GM21390 (cell line): Measurements from ENCODE around the gene COL18A1.
A peak's percentile ranks its signal among the peaks of the same experiment; 100 is the strongest.
"Not testable (repeated sequence)": the region's sequence is repeated elsewhere in the genome, so short reads cannot be mapped to it uniquely, and the experiment has no call there.

Experiments used
- ATAC-seq: cut with Tn5 transposase; IDR thresholded peaks from one replicate; pipeline ENCODE4 v1.9.1; 2021; ENCODE audit not compliant: unreplicated experiment

Gene COL18A1

GRCh38 chr21:45552696-45553391 lies 147.9 kb downstream of the COL18A1 start:
- no peak for ATAC-seq

GRCh38 chr21:45554477-45555175 lies 149.7 kb downstream of the COL18A1 start:
- peak; percentile 42 for ATAC-seq

- ATAC-seq: no peak
These were observed 150.2 kb downstream of the COL18A1 start for GRCh38 chr21:45555251-45555556.

- peak; percentile 58 for ATAC-seq
These were observed 150.8 kb downstream of the COL18A1 start for GRCh38 chr21:45555557-45556301.

- no peak for ATAC-seq
These were observed 151.3 kb downstream of the COL18A1 start for GRCh38 chr21:45556302-45556644.

GRCh38 chr21:45556645-45557615 lies 152.0 kb downstream of the COL18A1 start:
- no peak for ATAC-seq

- ATAC-seq: no peak
These were observed 152.7 kb downstream of the COL18A1 start for GRCh38 chr21:45557616-45558043.

GRCh38 chr21:45558044-45558721 lies 153.2 kb downstream of the COL18A1 start:
- no peak for ATAC-seq

GRCh38 chr21:45559216-45560105 lies 154.5 kb downstream of the COL18A1 start:
- no peak for ATAC-seq

GRCh38 chr21:45560106-45561021 lies 155.4 kb downstream of the COL18A1 start:
- ATAC-seq: no peak

GRCh38 chr21:45561241-45561640 lies 156.3 kb downstream of the COL18A1 start:
- not testable (repeated sequence) for ATAC-seq

- ATAC-seq: no peak
These were observed 157.4 kb downstream of the COL18A1 start for GRCh38 chr21:45562402-45562801.

- ATAC-seq: no peak
These were observed 158.0 kb downstream of the COL18A1 start for GRCh38 chr21:45562965-45563364.
